ENCODE results near the gene DDC. TPM values are rescaled to one million over a fixed set of nuclear protein-coding genes. Genes with fewer than 3 reads are reported as not detected.

Gene DDC
- total RNA-seq, 2 donors from 2014 or later = 0.85 TPM; not detected in 1

DNA sequence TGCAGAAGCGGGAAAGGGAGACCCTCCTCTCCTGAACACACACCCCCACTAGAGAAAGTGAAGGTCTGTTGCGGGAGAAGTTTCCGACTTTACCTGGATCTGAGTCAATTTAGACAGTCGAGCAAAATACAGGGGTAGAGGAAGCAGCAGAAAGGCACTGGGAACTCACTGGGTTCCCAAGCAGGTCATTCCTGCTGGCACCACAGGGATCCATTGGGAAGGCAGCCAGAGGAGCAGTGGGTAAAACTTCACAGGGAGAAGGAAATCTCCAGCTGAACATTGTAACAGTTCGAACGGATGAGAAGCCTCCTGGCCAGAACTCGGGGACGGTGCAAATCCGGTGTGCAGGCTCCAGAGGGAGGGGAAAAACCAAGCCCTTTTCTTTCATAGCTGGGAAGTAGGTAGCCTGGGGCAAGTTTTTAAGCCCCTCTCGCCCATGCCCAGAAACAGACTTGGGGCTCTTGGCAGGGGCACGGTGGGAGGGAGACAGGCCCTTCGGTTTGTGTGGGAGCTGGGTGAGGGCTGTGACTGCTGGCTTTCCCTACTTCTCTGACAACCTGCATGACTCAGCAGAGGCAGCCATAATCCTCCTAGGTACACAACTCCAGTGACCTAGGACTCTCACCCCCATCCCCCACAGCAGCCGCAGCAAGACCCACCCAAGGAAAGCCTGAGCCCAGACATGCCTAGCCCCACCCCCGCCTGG lies 51.9 kb downstream of the DDC start:
- ATAC-seq (ENCODE audit: insufficient number of reproducible peaks, low FRiP score, low read depth) (no peak), DNase-seq (ENCODE audit: low spot score) (no peak)
- Histone ChIP-seq H3K4me1 (ENCODE audit: control insufficient read depth in 1 of 2, low read depth in 2 of 2) (no peaks in the 10 kb centered on the region), H3K27me3 (replicated peaks; ENCODE audit: insufficient read depth) (no peaks in the 10 kb centered on the region), H3K36me3 (no peaks in the 10 kb centered on the region), H3K9me3 (no peaks in the 10 kb centered on the region), H3K4me3 (no peak overlapping the region), H3K27ac (no peak overlapping the region)
- TF ChIP-seq, protein P1, sequence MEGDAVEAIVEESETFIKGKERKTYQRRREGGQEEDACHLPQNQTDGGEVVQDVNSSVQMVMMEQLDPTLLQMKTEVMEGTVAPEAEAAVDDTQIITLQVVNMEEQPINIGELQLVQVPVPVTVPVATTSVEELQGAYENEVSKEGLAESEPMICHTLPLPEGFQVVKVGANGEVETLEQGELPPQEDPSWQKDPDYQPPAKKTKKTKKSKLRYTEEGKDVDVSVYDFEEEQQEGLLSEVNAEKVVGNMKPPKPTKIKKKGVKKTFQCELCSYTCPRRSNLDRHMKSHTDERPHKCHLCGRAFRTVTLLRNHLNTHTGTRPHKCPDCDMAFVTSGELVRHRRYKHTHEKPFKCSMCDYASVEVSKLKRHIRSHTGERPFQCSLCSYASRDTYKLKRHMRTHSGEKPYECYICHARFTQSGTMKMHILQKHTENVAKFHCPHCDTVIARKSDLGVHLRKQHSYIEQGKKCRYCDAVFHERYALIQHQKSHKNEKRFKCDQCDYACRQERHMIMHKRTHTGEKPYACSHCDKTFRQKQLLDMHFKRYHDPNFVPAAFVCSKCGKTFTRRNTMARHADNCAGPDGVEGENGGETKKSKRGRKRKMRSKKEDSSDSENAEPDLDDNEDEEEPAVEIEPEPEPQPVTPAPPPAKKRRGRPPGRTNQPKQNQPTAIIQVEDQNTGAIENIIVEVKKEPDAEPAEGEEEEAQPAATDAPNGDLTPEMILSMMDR (IDR thresholded peaks at IDR 0.05) = no peak

DNA sequence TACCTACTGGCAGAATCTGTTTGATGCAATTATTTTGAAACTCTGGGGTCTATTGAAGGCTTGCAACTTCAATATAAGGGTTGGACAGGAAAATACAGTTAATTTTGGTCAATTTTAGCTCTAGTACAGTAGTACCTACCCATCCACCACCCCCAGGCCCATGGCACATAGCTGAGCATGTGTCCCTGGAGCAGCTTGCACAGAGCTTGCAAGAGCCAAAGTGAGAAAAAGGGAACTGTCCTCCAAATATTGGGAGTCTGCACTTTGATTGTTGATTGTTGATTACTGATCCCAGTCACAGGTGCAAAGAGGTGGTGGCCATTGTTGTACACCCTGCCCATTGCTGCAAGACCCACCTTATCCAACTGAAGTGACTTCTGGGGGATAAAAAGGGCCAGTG lies 52.8 kb downstream of the DDC start:
- no peaks in the 10 kb centered on the region for H3K4me1 ChIP-seq (ENCODE audit: control insufficient read depth in 1 of 2, low read depth in 2 of 2)
- no peaks in the 10 kb centered on the region for H3K27me3 ChIP-seq (replicated peaks; ENCODE audit: insufficient read depth)
- H3K4me3 ChIP-seq = no peak overlapping the region
- DNase-seq (ENCODE audit: low spot score) = no peak
- no peaks in the 10 kb centered on the region for H3K36me3 ChIP-seq
- no peak overlapping the region for H3K27ac ChIP-seq
- no peak for ATAC-seq (ENCODE audit: insufficient number of reproducible peaks, low FRiP score, low read depth)
- TF ChIP-seq, protein P1 (IDR thresholded peaks at IDR 0.05) = no peak
- H3K9me3 ChIP-seq = no peaks in the 10 kb centered on the region

DNA sequence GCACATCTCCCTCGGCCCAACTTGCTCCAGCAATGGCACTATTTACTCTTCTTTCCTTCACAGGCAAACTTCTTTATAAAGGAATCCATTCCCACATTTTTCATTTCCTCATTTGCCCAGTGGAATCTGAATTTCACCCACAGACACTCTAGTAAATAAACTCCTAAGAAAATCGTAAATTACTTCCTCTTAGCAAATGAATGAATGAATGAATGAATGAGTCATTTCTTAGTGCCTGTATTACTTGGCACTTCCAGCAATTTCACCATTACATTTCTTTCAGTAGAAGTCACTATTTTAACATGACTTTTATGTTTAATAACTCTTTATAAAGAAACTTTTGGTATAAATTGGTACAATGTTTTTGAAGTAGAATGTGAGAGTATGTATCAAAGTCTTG lies 55.7 kb downstream of the DDC start:
- H3K36me3 ChIP-seq = no peaks in the 10 kb centered on the region
- DNase-seq (ENCODE audit: low spot score) (no peak), ATAC-seq (ENCODE audit: insufficient number of reproducible peaks, low FRiP score, low read depth) (no peak)
- H3K27ac ChIP-seq = no peak overlapping the region
- no peaks in the 10 kb centered on the region for H3K4me1 ChIP-seq (ENCODE audit: control insufficient read depth in 1 of 2, low read depth in 2 of 2)
- H3K4me3 ChIP-seq = no peak overlapping the region
- TF ChIP-seq, protein P1 (IDR thresholded peaks at IDR 0.05) = no peak
- no peaks in the 10 kb centered on the region for H3K27me3 ChIP-seq (replicated peaks; ENCODE audit: insufficient read depth)
- no peaks in the 10 kb centered on the region for H3K9me3 ChIP-seq

DNA sequence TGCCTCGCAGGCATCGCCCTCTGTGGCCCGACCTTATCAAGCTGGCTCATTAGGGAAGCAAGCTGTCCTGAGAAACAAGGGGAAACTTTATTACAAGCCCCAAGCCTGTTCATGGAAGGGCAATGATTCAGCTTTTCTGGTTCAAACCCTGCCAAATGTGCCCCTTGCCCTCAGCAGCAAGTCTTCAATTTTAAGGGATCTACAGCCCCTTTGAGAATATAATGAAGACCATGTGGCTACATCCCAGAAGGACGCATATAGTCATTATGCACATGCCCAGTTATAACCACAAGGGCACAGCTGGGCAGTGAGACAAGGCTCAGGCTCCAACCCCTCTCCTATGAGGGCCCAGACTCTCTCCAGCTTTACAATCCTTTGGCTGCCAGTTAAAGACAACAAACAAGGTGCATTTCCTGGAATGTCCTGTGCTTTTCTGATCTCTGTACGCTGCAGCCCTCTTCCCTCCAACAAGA lies 56.7 kb downstream of the DDC start:
- Histone ChIP-seq H3K9me3 (no peaks in the 10 kb centered on the region), H3K36me3 (no peaks in the 10 kb centered on the region), H3K27ac (no peak overlapping the region), H3K4me3 (no peak overlapping the region), H3K4me1 (ENCODE audit: control insufficient read depth in 1 of 2, low read depth in 2 of 2) (peaks cover 0 to 2% of the 10 kb centered on the region in 2 donors), H3K27me3 (replicated peaks; ENCODE audit: insufficient read depth) (no peaks in the 10 kb centered on the region)
- DNase-seq (ENCODE audit: low spot score) (no peak), ATAC-seq (ENCODE audit: insufficient number of reproducible peaks, low FRiP score, low read depth) (no peak)
- TF ChIP-seq, protein P1 (IDR thresholded peaks at IDR 0.05) = no peak

DNA sequence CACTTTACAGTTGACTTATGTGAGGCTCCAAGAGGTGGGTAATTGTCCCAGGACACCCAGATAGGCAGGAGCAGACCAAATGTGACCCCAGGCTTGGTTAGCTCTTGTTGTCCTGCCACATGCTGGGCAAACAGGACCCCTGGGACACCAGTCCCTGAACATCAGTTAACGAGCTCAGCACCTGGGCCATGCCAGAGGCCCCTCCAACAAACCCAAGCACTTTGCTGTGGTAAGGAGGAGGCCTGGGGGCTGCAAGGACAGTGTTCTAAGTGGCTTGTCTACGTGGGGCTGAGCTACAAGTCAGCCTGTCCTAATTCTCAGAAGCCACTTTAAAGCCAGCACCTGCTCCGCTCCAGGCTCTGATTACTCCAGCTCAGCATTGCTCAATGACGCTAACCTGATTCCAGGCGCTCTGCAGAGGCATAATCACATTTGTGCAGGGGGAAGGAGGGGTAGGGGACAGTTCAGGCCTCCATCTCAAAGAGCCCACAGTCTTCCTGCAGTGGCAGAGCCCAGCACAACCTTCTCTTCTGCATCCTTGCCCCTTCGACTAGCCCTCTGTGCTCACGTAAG lies 57.2 kb downstream of the DDC start:
- H3K36me3 ChIP-seq = no peaks in the 10 kb centered on the region
- H3K9me3 ChIP-seq = no peaks in the 10 kb centered on the region
- no peak for ATAC-seq (ENCODE audit: insufficient number of reproducible peaks, low FRiP score, low read depth)
- TF ChIP-seq, protein P1 (IDR thresholded peaks at IDR 0.05) = no peak
- no peaks in the 10 kb centered on the region for H3K27me3 ChIP-seq (replicated peaks; ENCODE audit: insufficient read depth)
- peaks cover under 1 to 7% of the 10 kb centered on the region in 2 donors for H3K4me1 ChIP-seq (ENCODE audit: control insufficient read depth in 1 of 2, low read depth in 2 of 2)
- DNase-seq (ENCODE audit: low spot score) = no peak
- no peak overlapping the region for H3K4me3 ChIP-seq
- H3K27ac ChIP-seq = no peak overlapping the region

All from thoracic aorta (tissue), 2 donors.